Stimulated activated CD4-positive, alpha-beta T cell treated with anti-CD3 and anti-CD28 coated beads, Interleukin-15, amount 100 ng/mL, for 24 hours (primary cell): ENCODE results near the gene SIAH3.

Source experiments
- DNase-seq: peaks from one replicate; pipeline ENCODE4 v3.0.0-alpha.2; 2020

SIAH3 gene

GRCh38 chr13:45817833-45818232 is 33.7 kb downstream of the SIAH3 start:
- DNase-seq, result no peak

- no peak for DNase-seq
Observed at GRCh38 chr13:45816427-45816826, 35.1 kb downstream of the SIAH3 start.

GRCh38 chr13:45812695-45813372 is 38.7 kb downstream of the SIAH3 start:
- no peak for DNase-seq

GRCh38 chr13:45811891-45812694 is 39.5 kb downstream of the SIAH3 start:
- no peak for DNase-seq

GRCh38 chr13:45809801-45810394 is 41.7 kb downstream of the SIAH3 start:
- DNase-seq, result peak; percentile 6

GRCh38 chr13:45808925-45809324 is 42.6 kb downstream of the SIAH3 start:
- no peak for DNase-seq

- no peak for DNase-seq
Observed at GRCh38 chr13:45807520-45808099, 43.9 kb downstream of the SIAH3 start.

- no peak for DNase-seq
Observed at GRCh38 chr13:45800485-45800884, 51.1 kb downstream of the SIAH3 start.

- no peak for DNase-seq
Observed at GRCh38 chr13:45799451-45799850, 52.1 kb downstream of the SIAH3 start.

- no peak for DNase-seq
Observed at GRCh38 chr13:45798851-45799250, 52.7 kb downstream of the SIAH3 start.

GRCh38 chr13:45796426-45797235 is 54.9 kb downstream of the SIAH3 start:
- no peak for DNase-seq

GRCh38 chr13:45792827-45793303 is 58.7 kb downstream of the SIAH3 start:
- no peak for DNase-seq

- DNase-seq, result no peak
Observed at GRCh38 chr13:45788011-45788410, 63.5 kb downstream of the SIAH3 start.

- no peak for DNase-seq
Observed at GRCh38 chr13:45787346-45787745, 64.2 kb downstream of the SIAH3 start.

- no peak for DNase-seq
Observed at GRCh38 chr13:45786293-45786920, 65.1 kb downstream of the SIAH3 start.

GRCh38 chr13:45784755-45785675 is 66.5 kb downstream of the SIAH3 start:
- DNase-seq, result no peak

GRCh38 chr13:45783346-45784043 is 68.1 kb downstream of the SIAH3 start:
- DNase-seq, result no peak

- DNase-seq, result no peak
Observed at GRCh38 chr13:45782327-45783045, 69.1 kb downstream of the SIAH3 start.

GRCh38 chr13:45781553-45782326 is 69.8 kb downstream of the SIAH3 start:
- DNase-seq, result no peak
